ENCODE results near the gene FAM13C.

- no peak for TF ChIP-seq CTCF (conservative IDR thresholded peaks at IDR 0.05; ENCODE audit: low read depth, low read length)
- TF ChIP-seq EZH2phosphoT487 (IDR thresholded peaks at IDR 0.05; ENCODE audit: borderline replicate concordance, low read length): no peak
Measured at GRCh38 chr10:59366290-59366689, 3.9 kb upstream of the FAM13C start.

All from PC-3 (cell line).